Measurements from ENCODE around the gene OR2H1.

GRCh38 chr6:29487131-29487530, 30.2 kb downstream of the OR2H1 start:
- TF ChIP-seq CTCF (IDR thresholded peaks at IDR 0.05 in 8 of 11, conservative IDR thresholded peaks at IDR 0.05 in 3 of 11) (no peak), POLR2AphosphoS5 (IDR thresholded peaks at IDR 0.05) (no peak), POLR2A (IDR thresholded peaks at IDR 0.05) (no peak)

Measured in spleen (tissue), 7 donors.